NCI-H69 (cell line): ENCODE results near the gene OR4S1.
"Not testable (repeated sequence)": the region's sequence is repeated elsewhere in the genome, so short reads cannot be mapped to it uniquely, and the experiment has no call there.

Experiments used
- DNase-seq: peaks from one replicate; lab custom pipeline; 2025; lab: John Stamatoyannopoulos, UW

Gene OR4S1, protein sequence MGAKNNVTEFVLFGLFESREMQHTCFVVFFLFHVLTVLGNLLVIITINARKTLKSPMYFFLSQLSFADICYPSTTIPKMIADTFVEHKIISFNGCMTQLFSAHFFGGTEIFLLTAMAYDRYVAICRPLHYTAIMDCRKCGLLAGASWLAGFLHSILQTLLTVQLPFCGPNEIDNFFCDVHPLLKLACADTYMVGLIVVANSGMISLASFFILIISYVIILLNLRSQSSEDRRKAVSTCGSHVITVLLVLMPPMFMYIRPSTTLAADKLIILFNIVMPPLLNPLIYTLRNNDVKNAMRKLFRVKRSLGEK

GRCh38 chr11:48305923-48306322, at the start of gene OR4S1:
TSS of gene OR4S1 (plus strand) at chr11:48306223. CDS start at chr11:48306223, 0 bp downstream.
- no peak for DNase-seq

- no peak for DNase-seq
Observed at GRCh38 chr11:48261600-48261999, 44.4 kb upstream of the OR4S1 start.

GRCh38 chr11:48263423-48263911, 42.6 kb upstream of the OR4S1 start, which contains the start of gene OR4X1:
TSS of gene OR4X1 (plus strand) at chr11:48263861. CDS start at chr11:48263861, 0 bp downstream.
- DNase-seq, result no peak

DNA sequence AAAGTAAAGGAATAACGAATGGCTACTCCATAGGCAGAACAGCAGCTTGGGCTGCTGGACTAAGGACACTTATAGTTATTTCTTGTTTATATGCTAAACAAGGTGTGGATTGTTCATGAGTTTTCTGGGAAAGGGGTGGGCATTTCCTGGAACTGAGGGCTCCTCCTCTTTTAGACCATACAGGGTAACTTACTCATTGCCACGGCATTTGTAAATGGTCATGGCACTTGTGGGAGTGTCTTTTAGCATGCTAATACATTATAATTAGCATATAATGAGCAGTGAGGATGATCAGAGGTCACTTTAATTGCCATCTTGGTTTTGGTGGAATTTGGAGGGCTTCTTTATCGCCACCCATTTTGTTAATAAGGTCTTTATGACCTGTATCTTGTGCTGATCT, 35.4 kb upstream of the OR4S1 start:
- no peak for DNase-seq

DNA sequence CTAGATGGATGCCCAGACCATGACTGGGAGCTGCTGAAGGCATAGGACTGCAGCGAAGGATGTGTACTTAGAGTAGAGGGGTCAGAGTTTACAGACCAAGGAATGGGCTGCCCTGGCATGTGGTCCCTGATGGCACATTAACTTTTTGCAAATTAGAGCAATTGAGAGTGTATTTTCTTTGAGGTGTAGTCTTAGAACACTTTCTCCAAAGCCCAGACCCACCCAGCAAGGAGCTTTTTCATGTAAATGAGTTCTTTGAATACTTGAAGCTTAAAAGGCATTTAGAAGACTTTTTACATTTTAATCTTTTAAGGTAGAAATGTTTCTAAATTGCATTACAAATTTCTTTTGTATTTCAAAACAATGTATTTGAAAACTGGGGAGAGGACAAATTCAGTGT, 33.4 kb upstream of the OR4S1 start:
- DNase-seq, result no peak

- DNase-seq, result peak; percentile 44
Observed at GRCh38 chr11:48307760-48308386, 1.9 kb downstream of the OR4S1 start.

DNA sequence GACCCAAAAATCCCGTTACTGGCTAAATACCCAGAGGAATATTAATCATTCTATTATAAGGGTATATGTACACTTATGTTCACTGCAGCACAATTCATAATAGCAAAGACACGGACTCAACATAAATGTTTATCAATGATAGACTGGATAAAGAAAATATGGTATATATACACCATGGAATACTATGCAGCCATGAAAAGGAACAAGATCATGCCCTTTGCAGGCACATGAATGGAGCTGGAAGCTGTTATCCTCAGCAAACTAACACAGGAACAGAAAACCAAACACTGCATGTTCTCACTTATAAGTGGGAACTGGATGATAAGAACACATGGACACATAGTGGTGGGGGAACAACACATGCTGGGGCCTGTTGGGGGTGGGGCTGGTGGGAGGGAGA, 7.6 kb downstream of the OR4S1 start:
- DNase-seq, result not testable (repeated sequence)

- DNase-seq, result not testable (repeated sequence)
Observed at GRCh38 chr11:48319813-48320212, 13.8 kb downstream of the OR4S1 start.

- DNase-seq, result not testable (repeated sequence)
Observed at GRCh38 chr11:48324620-48325019, 18.6 kb downstream of the OR4S1 start, which contains the start of gene OR4C3. TSS of gene OR4C3 (plus strand) at chr11:48324920. CDS start at chr11:48325022, 102 bp downstream.

GRCh38 chr11:48341466-48341865, 35.4 kb downstream of the OR4S1 start:
- DNase-seq, result no peak

DNA sequence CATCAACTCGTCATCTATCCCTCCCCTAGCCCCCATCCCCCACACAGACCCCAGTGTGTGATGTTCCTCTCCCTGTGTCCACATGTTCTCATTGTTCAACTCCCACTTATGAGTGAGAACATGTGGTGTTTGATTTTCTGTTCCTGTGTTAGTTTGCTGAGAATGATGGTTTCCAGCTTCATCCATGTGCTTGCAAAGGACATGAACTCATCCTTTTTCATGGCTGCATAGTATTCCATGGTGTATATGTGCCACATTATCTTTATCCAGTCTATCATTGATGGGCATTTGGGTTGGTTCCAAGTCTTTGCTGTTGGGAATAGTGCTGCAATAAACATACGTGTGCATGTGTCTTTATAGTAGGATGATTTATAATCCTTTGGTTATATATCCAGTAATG, 36.5 kb downstream of the OR4S1 start:
- DNase-seq, result not testable (repeated sequence)

- DNase-seq, result not testable (repeated sequence)
Observed at GRCh38 chr11:48346286-48346685, 40.3 kb downstream of the OR4S1 start.

GRCh38 chr11:48354013-48354412, 48.0 kb downstream of the OR4S1 start:
- no peak for DNase-seq

DNA sequence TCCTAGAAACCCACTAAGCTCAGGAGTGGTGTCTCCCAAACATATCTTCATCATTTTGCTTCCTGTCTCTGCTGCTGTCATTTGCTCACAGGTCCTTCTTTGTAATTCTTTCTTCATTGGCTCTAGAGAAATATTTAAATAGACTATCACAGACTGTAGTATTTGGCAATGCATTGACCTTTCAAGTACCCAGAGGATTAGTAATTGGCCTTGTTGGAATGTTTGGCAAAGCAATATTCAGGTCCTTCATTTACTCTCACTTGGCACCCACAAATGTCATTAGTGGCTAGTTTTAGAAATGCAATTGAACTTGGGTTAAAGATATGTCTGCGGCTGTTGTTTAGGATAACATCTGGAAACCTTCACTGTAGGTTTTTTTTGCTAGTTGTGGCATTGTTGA, 48.7 kb downstream of the OR4S1 start:
- DNase-seq, result no peak
